ENCODE results near the gene LRRC3B.
"Not testable (repeated sequence)": the region's sequence is repeated elsewhere in the genome, so short reads cannot be mapped to it uniquely, and the experiment has no call there.

The LRRC3B gene, protein sequence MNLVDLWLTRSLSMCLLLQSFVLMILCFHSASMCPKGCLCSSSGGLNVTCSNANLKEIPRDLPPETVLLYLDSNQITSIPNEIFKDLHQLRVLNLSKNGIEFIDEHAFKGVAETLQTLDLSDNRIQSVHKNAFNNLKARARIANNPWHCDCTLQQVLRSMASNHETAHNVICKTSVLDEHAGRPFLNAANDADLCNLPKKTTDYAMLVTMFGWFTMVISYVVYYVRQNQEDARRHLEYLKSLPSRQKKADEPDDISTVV

DNA sequence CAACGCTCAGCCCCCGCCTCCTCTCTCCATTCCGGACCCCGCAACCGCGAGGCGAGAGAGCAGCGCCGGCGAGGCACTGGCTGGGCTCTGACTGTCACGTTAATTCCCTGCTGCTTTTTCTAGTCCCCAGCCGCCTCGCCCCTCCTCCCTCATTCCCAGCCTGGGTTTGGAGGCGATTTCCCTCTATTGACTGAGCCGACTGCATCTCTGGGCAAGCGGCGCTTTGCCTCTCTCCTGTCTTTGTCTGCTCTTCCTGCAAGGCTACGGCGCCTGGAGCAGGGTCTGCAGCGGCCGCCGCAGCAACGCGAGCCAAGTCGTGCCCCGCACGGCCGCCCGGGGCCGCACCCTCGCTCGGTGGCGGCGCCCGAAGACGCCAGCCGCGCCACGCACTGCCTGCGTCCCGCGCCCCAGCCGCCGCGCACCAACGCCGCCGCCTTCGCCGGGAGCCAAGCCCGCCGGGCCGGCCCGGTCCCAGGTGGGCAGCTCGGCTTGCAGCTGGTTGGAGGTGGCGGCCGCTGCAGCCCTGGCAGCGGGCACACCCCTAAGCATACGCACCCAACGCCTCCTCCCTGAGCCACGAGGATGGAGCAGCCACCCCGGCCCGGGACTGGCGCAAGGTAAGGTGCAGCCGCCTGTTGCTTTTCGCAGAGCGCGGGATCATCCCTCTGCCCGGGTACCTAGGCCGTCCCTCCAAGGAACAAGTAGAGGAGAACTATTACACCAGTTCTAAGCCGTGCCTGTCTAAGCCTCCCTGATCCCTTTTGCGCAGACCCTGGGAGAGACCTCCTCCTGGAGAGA is at the start of gene LRRC3B:
Gene LRRC3B, plus strand, starts transcription at position 152 of the 798 bp plus-strand sequence. CDS start 86,901 bp downstream, outside the sequence.
- DNase-seq = no peak

DNA sequence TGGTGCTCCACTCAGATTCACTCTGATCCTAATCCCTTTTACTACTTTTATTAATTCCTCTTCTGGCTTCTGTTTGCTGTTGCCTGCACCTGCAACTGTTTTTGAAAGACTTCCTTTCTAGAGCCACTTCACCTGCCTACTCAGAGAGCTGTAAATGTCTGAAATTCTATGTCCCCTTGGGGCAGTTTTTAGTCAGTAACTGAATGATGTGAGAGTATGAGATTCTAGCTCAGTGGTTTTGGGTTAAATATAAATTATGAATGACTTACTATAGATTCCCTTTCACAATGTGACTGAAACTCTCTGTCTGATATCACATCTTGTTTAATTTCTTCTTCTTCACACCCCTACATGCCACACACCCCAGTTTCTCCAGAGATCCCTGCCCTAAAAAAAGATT is 47.8 kb upstream of the LRRC3B start:
- no peak for DNase-seq

DNA sequence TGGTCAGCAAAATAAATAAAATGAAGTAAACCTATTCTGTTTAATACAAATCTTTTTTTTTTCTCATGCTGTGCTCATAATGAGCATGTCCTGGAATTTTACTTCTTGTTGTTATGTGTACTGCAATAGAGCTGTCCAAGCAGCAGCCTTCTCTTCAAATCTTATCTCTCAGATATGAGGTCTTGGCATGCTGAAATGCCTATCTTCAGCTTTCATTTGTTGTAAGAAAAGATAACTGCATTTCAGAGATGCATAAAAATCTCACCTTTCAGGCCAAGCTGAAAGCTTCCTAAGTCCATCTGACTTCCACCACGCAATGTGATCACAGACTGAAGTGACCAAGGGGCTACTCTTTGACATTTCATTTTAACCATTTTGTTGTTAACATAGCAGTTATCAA is 43.5 kb upstream of the LRRC3B start:
- DNase-seq = no peak

DNA sequence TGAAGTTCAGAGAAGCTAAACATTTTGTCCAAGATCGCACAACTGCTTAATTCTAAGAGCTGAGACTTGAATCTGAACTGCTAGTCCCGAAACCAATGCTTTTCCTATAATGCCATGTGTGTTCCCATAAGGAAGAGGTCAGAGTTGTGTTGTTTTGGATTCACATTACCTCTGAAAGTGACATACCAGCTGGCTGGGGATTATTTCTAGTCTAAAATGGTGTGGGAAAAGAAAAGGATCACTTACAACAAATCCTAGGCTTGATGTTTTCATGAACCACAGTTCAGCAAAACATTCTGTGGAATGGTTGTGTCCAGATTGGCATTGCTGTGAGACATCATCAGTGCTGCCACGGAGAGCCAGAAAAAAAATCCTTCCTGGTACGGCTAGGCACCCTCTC is 35.0 kb upstream of the LRRC3B start:
- no peak for DNase-seq

DNA sequence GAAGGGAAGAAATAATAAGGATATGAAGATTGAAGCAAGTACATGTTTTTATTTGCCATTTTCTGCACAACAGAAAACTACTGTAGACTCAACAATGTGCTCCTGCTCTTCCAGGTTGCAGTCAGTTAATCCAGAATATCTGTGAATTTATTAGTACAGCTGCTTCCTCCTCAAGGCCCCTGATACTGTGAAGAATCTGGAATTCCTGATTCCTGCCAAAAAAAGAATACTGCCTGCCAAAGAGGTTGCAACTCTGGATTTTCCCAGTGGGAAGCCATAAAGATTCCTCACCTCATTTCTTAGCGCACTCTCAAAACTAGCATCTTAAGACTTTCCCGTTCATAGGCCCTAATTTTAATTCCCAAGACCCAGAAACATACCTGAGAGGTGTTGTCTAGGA is 33.6 kb upstream of the LRRC3B start:
- DNase-seq = no peak

DNA sequence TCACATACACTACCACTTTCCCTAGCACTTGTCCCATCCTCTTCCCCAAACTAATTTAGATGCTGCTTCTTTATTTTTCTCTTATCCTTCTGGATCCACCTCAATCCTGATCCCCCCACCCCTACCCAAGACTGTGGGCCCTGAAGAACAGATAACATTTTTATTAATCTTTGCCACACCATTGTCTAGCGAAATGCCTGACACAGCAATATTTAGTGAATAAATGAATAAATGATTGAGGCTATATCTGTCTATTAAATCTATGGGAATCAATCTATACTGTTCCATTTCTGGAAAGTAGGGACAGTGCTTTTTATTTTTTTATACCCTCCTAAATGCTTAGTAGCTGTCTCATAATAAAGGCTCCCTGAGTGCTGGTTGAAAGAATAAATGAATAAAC is 32.9 kb upstream of the LRRC3B start:
- no peak for DNase-seq

DNA sequence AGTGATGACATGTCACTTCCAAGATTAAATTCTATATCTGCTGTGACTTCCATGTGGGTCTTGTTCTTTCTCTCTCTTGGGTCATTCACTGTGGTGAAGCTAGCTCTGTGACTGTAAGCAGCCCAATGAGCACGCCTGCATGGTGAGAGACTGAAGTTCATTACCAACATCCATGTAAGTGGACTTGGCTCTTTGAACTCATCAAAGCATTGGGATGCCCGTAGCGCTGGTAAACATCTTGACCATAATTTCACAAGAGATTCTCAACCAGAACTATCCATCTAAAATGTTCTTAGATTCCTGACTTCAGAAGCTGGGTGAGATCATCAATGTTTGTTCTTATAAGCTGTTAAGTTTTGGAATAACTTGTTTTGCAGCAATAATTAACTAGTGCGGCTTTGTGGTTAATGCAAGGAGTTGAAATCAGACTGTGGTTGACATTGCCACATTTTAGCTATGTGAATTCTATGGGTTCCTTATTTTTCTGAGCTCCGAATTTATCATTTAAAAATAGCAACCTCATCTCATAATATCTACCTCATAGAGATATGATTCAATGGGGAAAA is 31.6 kb upstream of the LRRC3B start:
- no peak for DNase-seq

DNA sequence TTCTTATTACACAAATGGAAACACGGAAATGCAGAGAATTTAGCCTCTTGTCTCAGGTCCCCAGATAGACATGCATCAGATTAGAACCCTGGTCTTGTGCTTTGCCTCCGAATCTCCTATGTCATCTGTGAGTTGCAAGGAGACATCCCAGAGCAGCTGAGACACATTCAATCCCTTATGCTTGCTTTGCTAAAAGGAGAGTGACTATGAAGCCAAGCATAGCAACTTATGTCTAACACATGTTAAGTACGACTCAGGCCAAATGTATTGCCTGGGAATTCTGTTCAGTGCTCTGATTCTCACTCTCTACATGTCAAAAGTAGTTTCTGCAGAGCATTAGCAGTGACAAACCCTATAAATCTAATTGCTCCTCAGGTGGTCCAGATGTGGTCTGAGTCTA is 30.6 kb upstream of the LRRC3B start:
- DNase-seq = no peak

DNA sequence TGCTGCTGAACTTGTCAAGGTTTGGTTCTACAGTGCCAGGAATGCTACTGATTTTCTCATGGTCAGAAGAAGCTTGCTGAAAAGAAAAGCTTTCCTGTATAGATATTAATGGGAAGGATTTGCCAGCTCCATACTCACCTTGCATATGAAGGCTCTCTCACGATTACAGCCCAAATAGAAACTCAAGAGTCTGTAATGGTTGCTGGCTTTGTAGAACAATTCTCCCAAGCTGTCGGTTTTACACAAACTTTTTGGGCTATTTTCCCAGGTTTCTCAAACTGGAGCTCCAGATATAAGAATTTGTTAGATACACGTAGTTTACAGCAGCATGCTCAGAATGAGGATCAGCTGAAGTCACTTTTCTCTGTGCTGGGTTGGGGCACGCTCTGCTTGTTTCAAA is 30.1 kb upstream of the LRRC3B start:
- no peak for DNase-seq

DNA sequence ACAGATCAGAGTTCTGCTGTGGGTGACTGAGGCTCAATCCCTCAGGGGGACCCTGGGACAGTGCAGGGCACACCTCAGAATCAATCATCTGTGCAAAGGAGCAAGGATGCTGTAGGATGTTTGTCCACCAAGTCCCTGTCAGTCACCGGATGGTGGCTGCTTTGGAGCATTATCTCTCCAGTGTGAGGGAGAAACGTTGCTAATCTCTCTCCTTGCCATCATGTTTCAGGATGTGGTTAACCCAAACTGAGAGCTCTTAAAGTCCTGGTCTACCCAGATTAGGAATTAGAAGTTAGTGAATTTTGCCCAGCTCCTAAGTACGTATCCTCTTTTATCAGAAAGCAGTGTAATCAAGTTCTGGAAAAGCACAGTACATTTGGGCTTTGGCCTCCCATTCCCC is 26.2 kb upstream of the LRRC3B start:
- no peak for DNase-seq

DNA sequence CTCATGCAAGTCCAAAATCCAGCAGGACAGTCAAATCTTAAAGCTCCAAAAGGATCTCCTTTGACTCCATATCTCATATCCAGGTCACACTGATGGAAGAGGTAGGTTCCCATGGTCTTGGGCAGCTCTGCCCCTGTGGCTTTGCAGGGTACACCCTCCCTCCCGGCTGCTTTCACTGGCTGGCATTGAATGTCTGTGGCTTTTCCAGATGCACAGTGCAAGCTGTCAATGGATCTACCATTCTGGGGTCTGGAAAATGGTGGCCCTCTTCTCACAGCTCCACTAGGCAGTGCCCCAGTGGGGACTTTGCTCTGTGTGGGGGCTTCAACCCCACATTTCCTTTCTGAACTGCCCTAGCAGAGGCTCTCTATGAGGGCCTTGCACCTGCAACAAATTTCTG is 19.3 kb upstream of the LRRC3B start:
- not testable (repeated sequence) for DNase-seq

DNA sequence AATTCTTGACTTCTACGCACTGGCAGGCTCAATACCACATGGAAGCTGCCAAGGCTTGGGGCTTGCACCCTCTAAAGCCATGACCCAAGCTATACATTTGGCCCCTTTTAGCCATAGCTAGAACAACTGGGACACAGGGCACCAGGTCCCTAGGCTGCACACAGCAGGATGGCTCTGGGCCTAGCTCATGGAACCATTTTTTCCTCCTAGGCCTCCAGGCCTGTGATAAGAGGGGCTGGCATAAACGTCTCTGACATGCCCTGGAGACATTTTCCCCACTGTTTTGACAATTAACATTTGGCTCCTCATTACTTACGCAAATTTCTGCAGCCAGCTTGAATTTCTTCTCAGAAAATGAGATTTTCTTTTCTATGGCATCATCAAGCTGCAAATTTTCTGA is 18.8 kb upstream of the LRRC3B start:
- not testable (repeated sequence) for DNase-seq

DNA sequence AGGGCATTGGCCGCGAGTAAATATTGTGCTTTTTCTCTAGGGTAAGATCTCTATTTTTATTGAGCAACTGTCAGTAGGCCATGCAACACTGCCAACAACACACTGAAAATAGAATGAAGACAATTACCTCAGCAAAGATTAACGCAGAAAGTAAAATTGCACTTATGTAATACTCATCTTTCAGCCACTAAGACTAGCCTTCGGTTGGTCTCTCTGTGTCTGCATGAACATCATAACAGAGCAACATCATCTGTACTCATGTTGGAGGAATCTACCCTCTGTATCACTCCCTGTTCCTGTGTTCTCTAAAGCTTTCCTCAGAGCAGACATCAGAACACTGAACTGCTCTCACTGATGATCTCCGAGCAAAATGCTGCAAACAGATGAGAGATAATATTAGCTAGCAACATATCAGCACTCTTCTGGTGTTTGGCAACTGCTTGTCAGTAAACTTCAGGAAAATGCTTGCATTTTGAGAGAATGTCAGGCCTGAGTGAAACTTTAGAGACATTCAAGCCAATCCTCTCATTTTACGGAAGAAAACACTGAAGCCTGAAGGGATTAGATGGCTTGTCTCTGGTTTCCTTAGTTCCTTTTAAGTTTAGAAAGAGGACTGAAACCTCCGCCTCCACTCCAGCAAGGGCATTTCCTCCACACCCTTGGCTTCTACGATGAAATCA is 8.4 kb upstream of the LRRC3B start:
- DNase-seq = no peak

DNA sequence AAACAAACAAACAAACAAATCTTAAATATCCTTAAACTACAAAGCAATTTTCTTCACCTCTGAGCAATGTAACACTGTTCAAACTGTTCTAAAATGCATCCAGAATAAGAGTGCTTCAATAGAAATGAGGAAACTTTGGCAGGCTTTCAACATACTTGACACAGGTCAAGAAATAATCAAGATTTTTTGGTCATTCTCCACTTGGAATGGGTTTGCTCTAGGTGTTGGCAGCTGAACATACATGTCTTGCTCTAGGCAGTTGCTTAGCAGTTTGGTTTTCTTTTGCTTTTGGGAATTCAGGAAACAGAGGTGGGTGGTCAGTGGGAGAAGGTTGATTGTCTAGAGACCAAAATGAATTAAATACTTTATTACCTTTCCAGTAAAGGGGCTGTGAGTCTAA is 1.4 kb upstream of the LRRC3B start:
- DNase-seq = no peak

DNA sequence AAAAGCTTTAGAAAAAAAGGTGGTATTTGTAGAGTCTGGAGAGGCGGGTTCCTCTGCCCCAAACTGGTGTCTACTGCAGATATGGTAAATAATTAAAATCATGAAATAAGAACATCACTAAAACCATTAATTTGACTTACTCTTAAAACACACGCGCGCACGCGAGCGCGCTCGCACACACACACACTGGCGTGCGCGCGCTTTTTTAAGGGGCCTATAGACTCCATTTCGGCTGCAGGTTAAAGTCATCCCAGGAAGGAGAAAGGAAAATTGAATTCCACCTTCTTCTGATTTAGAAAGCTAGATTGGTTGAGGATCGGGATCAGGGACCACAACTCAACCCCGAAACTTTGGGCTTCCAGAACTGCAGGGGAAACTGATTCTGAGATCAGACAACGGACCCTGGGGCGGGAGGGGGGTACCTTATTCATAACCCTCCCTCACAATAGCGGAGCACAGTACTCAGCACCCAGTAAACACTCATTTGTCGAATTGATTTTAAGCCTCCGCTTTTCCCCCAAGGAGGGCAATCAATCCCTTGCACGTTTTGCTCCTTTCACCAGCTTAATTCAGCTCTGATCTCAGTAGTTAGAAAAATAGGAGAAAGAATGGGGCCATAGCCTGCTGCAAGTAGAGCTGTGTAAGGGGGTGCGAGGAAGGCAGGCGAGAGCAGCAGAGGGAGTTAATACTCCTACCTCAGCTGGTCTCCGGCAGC is 509 bp upstream of the LRRC3B start:
- DNase-seq = no peak

DNA sequence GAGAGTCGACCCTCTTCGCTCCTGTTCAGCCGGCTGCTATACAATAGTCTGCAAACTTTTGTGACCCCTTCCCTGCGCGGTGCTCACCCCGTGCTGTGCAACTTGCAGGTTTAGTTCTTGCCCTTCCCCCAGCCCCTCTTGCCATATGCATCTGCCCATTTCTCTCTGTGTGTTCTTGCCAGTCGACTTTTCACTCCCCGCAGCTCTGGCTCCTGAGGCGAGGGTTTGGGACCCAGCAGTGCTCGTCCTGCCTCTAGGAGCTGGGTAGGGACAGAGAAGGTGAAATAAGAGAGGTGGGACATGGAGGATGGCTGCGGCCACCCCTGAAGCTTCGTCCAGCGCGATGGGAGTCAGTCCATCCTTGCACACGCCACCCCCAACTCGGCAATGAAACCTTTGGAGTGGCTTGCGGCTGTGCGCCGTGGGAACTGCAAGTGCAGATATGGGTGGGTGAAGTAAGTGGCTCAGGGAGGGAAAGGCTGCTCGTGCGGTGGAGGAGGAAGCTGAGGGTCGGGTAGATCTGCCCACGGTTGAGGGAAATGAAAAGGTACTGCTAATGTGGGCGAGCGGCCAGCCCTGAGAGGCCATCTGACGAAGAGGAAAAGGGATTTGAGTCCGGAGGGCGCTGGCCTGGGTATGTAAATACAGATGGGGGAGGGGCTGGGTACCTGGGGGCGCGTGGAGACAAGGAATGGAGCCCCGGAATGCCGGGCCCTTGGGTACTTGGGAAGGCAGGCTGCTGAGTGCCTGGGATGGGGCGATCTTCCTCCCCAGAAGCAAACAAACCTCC is 1.0 kb downstream of the LRRC3B start:
- DNase-seq = no peak

DNA sequence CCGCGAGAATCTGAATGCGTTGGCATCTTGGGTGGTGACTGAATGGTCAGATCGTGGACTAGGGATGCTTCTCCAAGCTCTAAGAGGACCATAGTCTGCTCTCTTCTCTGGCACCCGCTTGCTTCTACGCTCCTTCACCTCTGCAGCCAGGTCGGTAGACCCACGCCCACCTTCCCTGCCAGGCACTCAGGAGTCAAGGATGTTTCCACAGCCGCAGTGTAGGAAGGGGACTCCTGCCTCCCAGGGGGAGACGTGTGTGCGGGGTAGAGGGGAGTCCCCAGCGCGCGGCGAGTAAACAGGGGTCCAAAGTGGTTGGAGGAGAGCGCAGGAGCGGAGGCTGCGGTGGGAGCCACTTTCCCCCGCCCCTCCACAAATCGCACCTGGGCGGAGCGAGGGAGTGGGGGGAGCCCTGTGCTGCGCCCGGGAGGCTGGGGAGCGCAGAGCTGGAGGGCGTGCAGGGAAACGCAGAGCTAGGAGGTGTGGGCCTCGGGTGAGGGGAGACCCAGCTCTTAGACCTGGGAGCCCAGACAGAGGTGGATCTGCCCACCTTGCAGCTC is 1.7 kb downstream of the LRRC3B start:
- DNase-seq = no peak

DNA sequence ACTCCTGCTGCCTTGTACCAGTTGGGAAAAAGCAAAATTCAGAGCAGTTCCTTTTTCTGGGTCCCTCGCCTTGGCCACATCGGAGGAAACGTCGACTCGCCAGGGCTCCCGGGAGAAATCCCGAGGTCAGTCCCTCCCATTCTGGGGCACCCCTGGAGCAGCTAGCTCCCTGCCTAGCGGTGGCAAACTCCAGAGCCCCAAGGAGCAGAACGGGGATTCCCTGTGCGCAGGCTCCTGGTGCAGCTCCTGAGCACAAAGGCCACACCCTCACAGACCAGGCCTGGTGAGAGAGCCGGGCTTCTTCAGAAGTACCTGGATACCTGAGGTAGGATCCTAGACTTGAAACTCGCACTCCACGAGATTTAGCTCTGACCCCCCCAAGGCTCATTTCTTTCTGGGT is 2.6 kb downstream of the LRRC3B start:
- DNase-seq = no peak

DNA sequence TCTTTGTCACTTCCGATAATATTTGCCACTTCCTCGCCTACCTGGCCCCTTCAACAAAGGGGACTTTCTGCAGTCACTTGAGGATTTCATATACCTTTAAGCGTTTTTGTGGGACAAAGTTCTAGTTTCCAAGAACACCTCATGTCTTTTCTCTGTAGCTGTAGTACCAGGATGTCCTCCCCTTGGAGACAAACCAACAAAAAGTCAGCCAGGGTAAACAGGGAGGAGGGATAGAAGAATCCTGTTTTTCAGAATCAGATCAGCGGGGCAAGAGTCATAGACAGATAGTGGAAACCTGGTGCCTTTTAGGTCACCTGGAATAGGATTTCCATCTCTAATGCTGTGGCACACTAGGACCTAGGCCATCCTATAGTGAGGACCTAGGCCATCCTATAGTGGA is 4.5 kb downstream of the LRRC3B start:
- DNase-seq = no peak

DNA sequence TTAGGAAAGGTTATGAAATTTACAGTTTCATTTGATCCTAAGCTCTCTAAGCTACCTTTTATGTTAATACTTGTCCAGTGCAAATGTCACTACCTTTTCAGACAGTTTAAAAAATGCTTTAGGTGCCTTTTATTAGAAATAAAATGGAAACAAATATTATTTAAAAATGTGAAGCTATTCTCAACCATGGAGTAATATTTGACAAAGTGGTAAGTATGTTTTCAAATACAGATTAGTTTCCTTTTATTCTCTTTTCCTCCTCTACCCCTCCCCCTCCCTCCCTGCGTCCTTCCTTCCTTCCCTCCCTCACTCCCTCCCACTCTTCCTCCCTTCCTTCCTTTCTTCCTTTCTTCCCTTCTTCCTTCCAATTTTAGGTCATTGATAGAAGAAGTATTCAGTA is 6.3 kb downstream of the LRRC3B start:
- DNase-seq = no peak

DNA sequence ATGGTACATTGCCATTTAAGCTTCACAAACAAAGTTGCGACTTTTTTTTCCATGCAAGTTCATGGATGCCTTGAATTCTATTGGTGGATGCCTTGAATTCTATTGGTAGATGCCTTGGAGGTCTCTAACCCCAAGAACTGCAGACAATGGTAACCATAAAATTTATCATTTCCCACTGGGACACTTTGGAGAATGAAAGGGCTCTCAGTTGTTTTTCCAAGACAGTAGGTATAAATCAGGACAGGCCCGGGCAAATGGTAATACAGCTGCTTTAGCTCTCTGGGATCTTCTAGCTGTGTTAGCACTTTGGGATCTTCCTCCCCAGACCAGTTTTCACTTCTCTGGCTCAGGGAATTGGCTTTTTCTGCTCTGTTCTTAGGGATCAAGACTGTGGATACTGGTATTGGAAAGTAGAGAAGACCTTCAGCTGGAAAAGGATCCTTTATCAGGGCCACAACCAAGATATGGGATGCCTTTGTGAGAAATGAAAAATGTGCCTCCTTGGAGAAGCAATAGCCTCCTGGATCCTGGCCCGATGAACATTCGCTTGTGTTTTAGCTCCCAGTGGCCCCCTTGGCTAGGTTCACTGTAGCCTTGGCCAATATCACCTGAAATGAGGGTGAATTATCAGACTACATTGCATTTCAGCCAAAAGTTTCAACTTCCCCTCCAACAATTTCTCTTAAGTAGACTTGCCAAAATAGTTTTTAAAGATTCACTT is 8.3 kb downstream of the LRRC3B start:
- no peak for DNase-seq
